ENCODE measurements around the gene DGKG. TPM values are rescaled to one million over a fixed set of nuclear protein-coding genes. Genes with fewer than 3 reads are reported as not detected.

The DGKG gene
- total and polyA plus RNA-seq, 10 of the 15 experiments (the other 5 are each of a cell fraction or from before 2014, with no cell fraction given): 0.39 to 6.2 (median 4.7) TPM

- peak; percentile 8; the same call in 1 of the 2 replicates for TF ChIP-seq RAD21 (IDR thresholded peaks at IDR 0.05; ENCODE audit: insufficient read depth, low read depth, low read length)
- no peak for TF ChIP-seq USF2 (IDR thresholded peaks at IDR 0.05; ENCODE audit: borderline replicate concordance, low read depth, low read length)
- TF ChIP-seq TCF3 (IDR thresholded peaks at IDR 0.05; ENCODE audit: borderline replicate concordance, insufficient read depth, low read depth, low read length): no peak
- TF ChIP-seq HSF1 (IDR thresholded peaks at IDR 0.05; ENCODE audit: low read depth, low read length): no peak
- TF ChIP-seq TBL1XR1 (IDR thresholded peaks at IDR 0.05; ENCODE audit: low read depth, low read length): no peak
- no peak for TF ChIP-seq KLF5 (IDR thresholded peaks at IDR 0.05; ENCODE audit: partially characterized antibody)
- CTCF ChIA-PET: interaction anchor here (0.8 to 1.8 kb wide), 5 partner anchors 9 to 249 kb away, joined by 3 to 4 read pairs (median 3); no protein-coding TSS in a partner anchor
- DNase-seq (ENCODE audit: low read depth, low spot score) (no peak), ATAC-seq (no peak), FAIRE-seq (no peak)
- Histone ChIP-seq H2AFZ (ENCODE audit: control insufficient read depth, low read depth, low read length) (no peak overlapping the region), H3K9ac (ENCODE audit: control insufficient read depth, insufficient read depth, low read length) (no peak overlapping the region), H3K79me2 (ENCODE audit: control insufficient read depth, insufficient read depth, low read length) (no peaks in the 10 kb centered on the region), H4K20me1 (ENCODE audit: control insufficient read depth, insufficient read depth) (no peaks in the 10 kb centered on the region), H3K27ac (ENCODE audit: control insufficient read depth, insufficient read depth) (no peak overlapping the region), H3K27me3 (replicated peaks in 1 of 2; ENCODE audit: control insufficient read depth in 2 of 2, insufficient read depth in 2 of 2, low read length in 1 of 2) (peaks cover 9 to 20% of the 10 kb centered on the region in 2 experiments), H3K4me1 (ENCODE audit: control insufficient read depth, insufficient read depth, low read length) (peaks cover 10% of the 10 kb centered on the region), H3K36me3 (ENCODE audit: control insufficient read depth in 2 of 2, insufficient read depth in 2 of 2, low read length in 1 of 2) (no peaks in the 10 kb centered on the region), H3K9me3 (replicated peaks; ENCODE audit: control insufficient read depth, insufficient read depth, low read length) (no peaks in the 10 kb centered on the region; the same call in 2 of the 3 replicates), H3K4me3 (no peak overlapping the region), H3K4me2 (ENCODE audit: control insufficient read depth, insufficient read depth) (no peak overlapping the region)
- BruUV-seq (replicated peaks): no TSS peak
- RAD21 ChIA-PET (ENCODE audit: unreplicated experiment): interaction anchor here (1.7 kb wide), 1 partner anchor 175 kb away, joined by 8 read pairs; no protein-coding TSS in a partner anchor
- POLR2A ChIA-PET: interaction anchor here (1.6 kb wide), 1 partner anchor 175 kb away, joined by 3 read pairs; no protein-coding TSS in a partner anchor
- WGBS (ENCODE audit: insufficient coverage, insufficient replicate concordance, low lambda C conversion rate, missing lambda C conversion rate): 39% methylated on average over 11 of the region's 11 CpGs
- in situ Hi-C loops (cut with MboI) (no loop called here), intact Hi-C loops (cut with micrococcal nuclease; ENCODE audit: unreplicated experiment) (no loop called here)
- SMC1A ChIA-PET (ENCODE audit: uncharacterized antibody, unreplicated experiment): interaction anchor here (1.4 to 1.6 kb wide), 2 partner anchors 14 to 60 kb away, joined by 3 read pairs; no protein-coding TSS in a partner anchor
These were observed 3.4 kb upstream of the DGKG start for GRCh38 chr3:186365202-186365974.
